HCT116 (cell line): ENCODE measurements around the gene NNT. TPM values are rescaled to one million over a fixed set of nuclear protein-coding genes. Genes with fewer than 3 reads are reported as not detected.

Experiments used
- ATAC-seq: fragments of 200-7000 bp; cut with Tn5 transposase; 2 replicates; pipeline ENCODE4 v1.9.1; 2020; ENCODE audit warnings: mild to moderate bottlenecking, moderate library complexity
- BruUV-seq: library from RNA; stranded (reverse); fragments of 400-500 nt; replicated peaks from 2 replicates; lab custom pipeline; 2021; lab: Mats Ljungman, UMichigan
- CTCF ChIA-PET: fragments of 300-600 bp; sonication (Branson Sonifier 250); formaldehyde crosslinking; loops from one replicate; lab custom pipeline; 2021; ENCODE audit warnings: antibody characterized with exemption; lab: Charles Lee
- POLR2A ChIA-PET: fragments of 300-600, 350-600 bp; sonication (Branson Sonifier 250); formaldehyde crosslinking; loops from one replicate; lab custom pipeline; 2021; ENCODE audit warnings: antibody characterized with exemption; lab: Charles Lee
- RAD21 ChIA-PET, 2 experiments: fragments of 300-600 bp; sonication (Branson Sonifier 250); formaldehyde crosslinking; loops; one replicate each; lab custom pipeline; 2023; ENCODE audit warnings: low total read pairs in 2 of 2; ENCODE audit not compliant: uncharacterized antibody in 2 of 2, unreplicated experiment in 2 of 2, low non-redundant PET in 1 of 2; lab: Charles Lee
- DNase-seq: peaks from one replicate; pipeline ENCODE4 v3.0.0-alpha.2; 2010; ENCODE audit warnings: low read depth, low spot score
- H2AFZ ChIP-seq: fragments of 200-600 bp; shearing (Covaris generic), sonication (generic); 2 replicates; pipeline ENCODE4 v1.6.1; 2017; ENCODE audit warnings: low read depth, mixed run types, mixed read lengths, antibody characterized with exemption, low read length; ENCODE audit not compliant: poor library complexity, severe bottlenecking
- H3K27ac ChIP-seq: 2 replicates; pipeline ENCODE4 v1.5.1; 2012; ENCODE audit warnings: low read depth, low read length
- H3K27me3 ChIP-seq: fragments of 200-600 bp; sonication (generic); 2 replicates; pipeline ENCODE4 v1.6.1; 2016; ENCODE audit warnings: mixed run types, low read length, mixed read lengths; ENCODE audit not compliant: insufficient read depth
- H3K36me3 ChIP-seq, 2 experiments: fragments of 200-500 bp in 1 of 2; fragments of 200-600 bp in 1 of 2; sonication (Bioruptor generic) in 1 of 2; sonication (generic) in 1 of 2; 2 replicates each; pipeline versions ENCODE4 v1.5.1 to v1.6.1; 2014 to 2016; ENCODE audit warnings: low read length in 2 of 2, inconsistent platforms in 1 of 2, mixed read lengths in 1 of 2, mixed run types in 1 of 2; ENCODE audit not compliant: insufficient read depth in 2 of 2, control insufficient read depth in 1 of 2
- H3K4me1 ChIP-seq, 2 experiments: fragments of 200-600 bp in 1 of 2; sonication (generic) in 1 of 2; 2 replicates each; pipeline versions ENCODE4 v1.5.1 to v1.6.1; 2012 to 2017; ENCODE audit warnings: low read length in 2 of 2, inconsistent platforms in 1 of 2, mild to moderate bottlenecking in 1 of 2, mixed read lengths in 1 of 2, mixed run types in 1 of 2, moderate library complexity in 1 of 2; ENCODE audit not compliant: insufficient read depth in 2 of 2, control insufficient read depth in 1 of 2
- H3K4me2 ChIP-seq: fragments of 200-600 bp; sonication (generic); 2 replicates; pipeline ENCODE4 v1.6.1; 2017; ENCODE audit warnings: mixed run types, low read length, mixed read lengths
- H3K4me3 ChIP-seq, 2 experiments: fragments of 200-600 bp in 1 of 2; sonication (generic) in 1 of 2; replicated peaks in 1 of 2; 2 replicates each; pipeline ENCODE4 v1.5.1; 2011 to 2016; ENCODE audit warnings: low read length in 2 of 2, control low read depth in 1 of 2, low read depth in 1 of 2, mild to moderate bottlenecking in 1 of 2, mixed read lengths in 1 of 2, mixed run types in 1 of 2
- H3K79me2 ChIP-seq: fragments of 200-600 bp; sonication (generic); 2 replicates; pipeline ENCODE4 v1.6.1; 2017; ENCODE audit warnings: mild to moderate bottlenecking, mixed run types, low read length, moderate library complexity, mixed read lengths; ENCODE audit not compliant: insufficient read depth
- H3K9ac ChIP-seq: fragments of 200-600 bp; sonication (generic); 2 replicates; pipeline ENCODE4 v1.6.1; 2016; ENCODE audit warnings: low read length, mixed read lengths
- H3K9me2 ChIP-seq: fragments of 200-600 bp; sonication (generic), shearing (Covaris generic); 2 replicates; pipeline ENCODE4 v1.6.1; 2017; ENCODE audit warnings: mixed run types, mild to moderate bottlenecking, moderate library complexity; ENCODE audit not compliant: insufficient read depth
- H3K9me3 ChIP-seq, 2 experiments: fragments of 200-500 bp in 1 of 2; fragments of 200-600 bp in 1 of 2; sonication (Bioruptor generic) in 1 of 2; sonication (generic) in 1 of 2; 2 replicates each; pipeline ENCODE4 v1.6.1; 2014 to 2017; ENCODE audit warnings: low read length in 2 of 2, mixed read lengths in 2 of 2, inconsistent platforms in 1 of 2, low read depth in 1 of 2, mild to moderate bottlenecking in 1 of 2, mixed run types in 1 of 2, moderate library complexity in 1 of 2; ENCODE audit not compliant: control insufficient read depth in 1 of 2, insufficient read depth in 1 of 2
- H4K20me1 ChIP-seq: fragments of 200-600 bp; sonication (generic), shearing (Covaris generic); 2 replicates; pipeline ENCODE4 v1.6.1; 2017; ENCODE audit warnings: mixed run types, mild to moderate bottlenecking, moderate library complexity; ENCODE audit not compliant: insufficient read depth
- CEBPB ChIP-seq: IDR thresholded peaks from 2 replicates; pipeline ENCODE4 v1.6.1; 2012; ENCODE audit warnings: low read depth
- EGR1 ChIP-seq: IDR thresholded peaks from 2 replicates; pipeline ENCODE4 v1.6.1; 2012; ENCODE audit warnings: low read depth
- EZH2phosphoT487 ChIP-seq: fragments of 200-600 bp; IDR thresholded peaks from 2 replicates; pipeline ENCODE4 v1.6.1; 2018; ENCODE audit warnings: antibody characterized with exemption, borderline replicate concordance
- FOSL1 ChIP-seq: IDR thresholded peaks from 2 replicates; pipeline ENCODE4 v1.6.1; 2012; ENCODE audit warnings: low read depth
- POLR2A ChIP-seq: IDR thresholded peaks from 2 replicates; pipeline ENCODE4 v1.7.0; 2011; ENCODE audit warnings: borderline replicate concordance; ENCODE audit not compliant: insufficient read depth, insufficient read length; ENCODE audit errors: extremely low read depth
- POLR2AphosphoS5 ChIP-seq: IDR thresholded peaks from 2 replicates; pipeline ENCODE4 v1.6.1; 2011; ENCODE audit warnings: mild to moderate bottlenecking, low read depth, low read length, moderate library complexity
- SP1 ChIP-seq: IDR thresholded peaks from 2 replicates; pipeline ENCODE4 v1.6.1; 2012; ENCODE audit warnings: low read depth
- SRF ChIP-seq: IDR thresholded peaks from 2 replicates; pipeline ENCODE4 v1.6.1; 2012; ENCODE audit warnings: low read depth
- YY1 ChIP-seq: IDR thresholded peaks from 2 replicates; pipeline ENCODE4 v1.6.1; 2011; ENCODE audit warnings: low read length, low read depth, moderate library complexity, mild to moderate bottlenecking; ENCODE audit not compliant: insufficient replicate concordance; ENCODE audit errors: extremely low read depth
- ZFX ChIP-seq: fragments of 450-650 bp; IDR thresholded peaks from 2 replicates; pipeline ENCODE4 v1.6.1; 2017
- intact Hi-C: fragments of 100-400 bp; cut with micrococcal nuclease; formaldehyde crosslinking; loops from 2 replicates; pipeline ENCODE4 v1.10.0; 2022
- total RNA-seq: library from RNA; stranded (reverse); gene quantifications from one replicate; pipeline ENCODE4 v1.2.1, GENCODE V29; 2021; ENCODE audit not compliant: unreplicated experiment
- TF ChIP-seq, protein P1 (sequence below), 3 experiments: fragments of 200-600 bp in 1 of 3; sonication (generic) in 1 of 3; IDR thresholded peaks in 2 of 3; conservative IDR thresholded peaks in 1 of 3; 2 replicates each; pipeline ENCODE4 v1.5.1; 2012 to 2017; ENCODE audit warnings: low read depth in 2 of 3, low read length in 2 of 3, antibody characterized with exemption in 1 of 3, borderline replicate concordance in 1 of 3, control low read depth in 1 of 3, mild to moderate bottlenecking in 1 of 3, mixed read lengths in 1 of 3, mixed run types in 1 of 3, moderate library complexity in 1 of 3; ENCODE audit not compliant: insufficient read depth in 1 of 3
- TF ChIP-seq, protein P2 (sequence below): IDR thresholded peaks from 2 replicates; pipeline ENCODE4 v1.6.1; 2011; ENCODE audit warnings: mild to moderate bottlenecking, low read length, moderate library complexity; ENCODE audit not compliant: insufficient replicate concordance; ENCODE audit errors: extremely low read depth
- TF ChIP-seq, protein P3 (sequence below): IDR thresholded peaks from 2 replicates; pipeline ENCODE4 v1.6.1; 2012; ENCODE audit warnings: low read depth

Gene NNT
- total RNA-seq, 1 experiment from 2014 or later: 0.32 TPM

DNA sequence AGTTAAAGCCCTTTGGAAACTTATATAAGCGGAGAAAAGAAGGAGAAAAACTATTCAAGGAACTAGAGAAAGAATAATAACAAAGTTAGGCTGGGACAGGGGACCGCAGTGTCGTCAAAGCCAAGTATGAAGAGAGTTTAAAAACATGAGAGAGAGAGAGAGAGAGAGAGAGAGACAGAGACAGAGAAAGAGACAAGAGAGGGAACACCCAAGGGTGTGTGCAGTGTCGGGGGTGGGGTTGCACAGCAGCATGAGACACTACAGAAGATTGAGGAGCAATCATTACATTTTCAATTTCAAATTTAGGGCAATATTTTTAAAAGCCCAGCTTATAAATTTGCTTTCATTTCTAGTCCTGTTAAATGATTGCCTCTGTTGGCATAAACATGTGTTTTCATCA lies 74.3 kb downstream of the NNT start (continued):
- TF ChIP-seq SRF (no peak), FOSL1 (no peak), EZH2phosphoT487 (no peak), SP1 (no peak), POLR2A (no peak), POLR2AphosphoS5 (no peak)

DNA sequence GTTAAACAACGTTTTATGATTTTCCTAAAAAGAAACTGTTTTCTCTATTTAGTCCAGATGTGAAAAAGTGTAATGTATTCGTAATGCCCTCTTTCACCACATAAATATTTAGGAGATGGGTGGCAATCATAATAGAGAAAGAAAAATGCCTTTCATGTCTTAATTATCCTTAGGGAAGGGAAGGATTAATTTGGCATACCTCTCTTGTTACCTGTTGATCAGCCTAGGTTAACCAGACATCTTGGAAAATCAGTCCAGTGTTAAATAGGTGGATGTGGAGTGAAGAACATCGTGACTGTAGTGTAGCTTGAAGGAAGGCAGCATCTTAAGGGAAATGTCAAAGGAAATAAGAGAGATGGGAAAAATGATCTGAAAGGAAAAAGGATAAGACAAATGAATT lies 76.2 kb downstream of the NNT start:
- Histone ChIP-seq H3K9me3 (no peaks in the 10 kb centered on the region), H2AFZ (no peak overlapping the region), H3K9ac (no peak overlapping the region), H4K20me1 (no peaks in the 10 kb centered on the region), H3K4me2 (no peak overlapping the region), H3K36me3 (no peaks in the 10 kb centered on the region), H3K79me2 (no peaks in the 10 kb centered on the region), H3K4me3 (no peak overlapping the region), H3K4me1 (no peaks in the 10 kb centered on the region), H3K27ac (no peak overlapping the region), H3K9me2 (no peaks in the 10 kb centered on the region), H3K27me3 (no peaks in the 10 kb centered on the region)
- intact Hi-C loops: no loop called here
- BruUV-seq: no TSS peak
- TF ChIP-seq SRF: no peak
- TF ChIP-seq CEBPB: no peak
- no peak for TF ChIP-seq YY1
- no peak for TF ChIP-seq EGR1
- TF ChIP-seq, protein P1, sequence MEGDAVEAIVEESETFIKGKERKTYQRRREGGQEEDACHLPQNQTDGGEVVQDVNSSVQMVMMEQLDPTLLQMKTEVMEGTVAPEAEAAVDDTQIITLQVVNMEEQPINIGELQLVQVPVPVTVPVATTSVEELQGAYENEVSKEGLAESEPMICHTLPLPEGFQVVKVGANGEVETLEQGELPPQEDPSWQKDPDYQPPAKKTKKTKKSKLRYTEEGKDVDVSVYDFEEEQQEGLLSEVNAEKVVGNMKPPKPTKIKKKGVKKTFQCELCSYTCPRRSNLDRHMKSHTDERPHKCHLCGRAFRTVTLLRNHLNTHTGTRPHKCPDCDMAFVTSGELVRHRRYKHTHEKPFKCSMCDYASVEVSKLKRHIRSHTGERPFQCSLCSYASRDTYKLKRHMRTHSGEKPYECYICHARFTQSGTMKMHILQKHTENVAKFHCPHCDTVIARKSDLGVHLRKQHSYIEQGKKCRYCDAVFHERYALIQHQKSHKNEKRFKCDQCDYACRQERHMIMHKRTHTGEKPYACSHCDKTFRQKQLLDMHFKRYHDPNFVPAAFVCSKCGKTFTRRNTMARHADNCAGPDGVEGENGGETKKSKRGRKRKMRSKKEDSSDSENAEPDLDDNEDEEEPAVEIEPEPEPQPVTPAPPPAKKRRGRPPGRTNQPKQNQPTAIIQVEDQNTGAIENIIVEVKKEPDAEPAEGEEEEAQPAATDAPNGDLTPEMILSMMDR (IDR thresholded peaks at IDR 0.05 in 2 of 3, conservative IDR thresholded peaks at IDR 0.05 in 1 of 3; ENCODE audit: borderline replicate concordance in 1 of 3, insufficient read depth in 1 of 3, low read depth in 2 of 3, low read length in 2 of 3): no peak
- TF ChIP-seq, protein P2, sequence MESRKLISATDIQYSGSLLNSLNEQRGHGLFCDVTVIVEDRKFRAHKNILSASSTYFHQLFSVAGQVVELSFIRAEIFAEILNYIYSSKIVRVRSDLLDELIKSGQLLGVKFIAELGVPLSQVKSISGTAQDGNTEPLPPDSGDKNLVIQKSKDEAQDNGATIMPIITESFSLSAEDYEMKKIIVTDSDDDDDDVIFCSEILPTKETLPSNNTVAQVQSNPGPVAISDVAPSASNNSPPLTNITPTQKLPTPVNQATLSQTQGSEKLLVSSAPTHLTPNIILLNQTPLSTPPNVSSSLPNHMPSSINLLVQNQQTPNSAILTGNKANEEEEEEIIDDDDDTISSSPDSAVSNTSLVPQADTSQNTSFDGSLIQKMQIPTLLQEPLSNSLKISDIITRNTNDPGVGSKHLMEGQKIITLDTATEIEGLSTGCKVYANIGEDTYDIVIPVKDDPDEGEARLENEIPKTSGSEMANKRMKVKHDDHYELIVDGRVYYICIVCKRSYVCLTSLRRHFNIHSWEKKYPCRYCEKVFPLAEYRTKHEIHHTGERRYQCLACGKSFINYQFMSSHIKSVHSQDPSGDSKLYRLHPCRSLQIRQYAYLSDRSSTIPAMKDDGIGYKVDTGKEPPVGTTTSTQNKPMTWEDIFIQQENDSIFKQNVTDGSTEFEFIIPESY: no peak
- TF ChIP-seq, protein P3, sequence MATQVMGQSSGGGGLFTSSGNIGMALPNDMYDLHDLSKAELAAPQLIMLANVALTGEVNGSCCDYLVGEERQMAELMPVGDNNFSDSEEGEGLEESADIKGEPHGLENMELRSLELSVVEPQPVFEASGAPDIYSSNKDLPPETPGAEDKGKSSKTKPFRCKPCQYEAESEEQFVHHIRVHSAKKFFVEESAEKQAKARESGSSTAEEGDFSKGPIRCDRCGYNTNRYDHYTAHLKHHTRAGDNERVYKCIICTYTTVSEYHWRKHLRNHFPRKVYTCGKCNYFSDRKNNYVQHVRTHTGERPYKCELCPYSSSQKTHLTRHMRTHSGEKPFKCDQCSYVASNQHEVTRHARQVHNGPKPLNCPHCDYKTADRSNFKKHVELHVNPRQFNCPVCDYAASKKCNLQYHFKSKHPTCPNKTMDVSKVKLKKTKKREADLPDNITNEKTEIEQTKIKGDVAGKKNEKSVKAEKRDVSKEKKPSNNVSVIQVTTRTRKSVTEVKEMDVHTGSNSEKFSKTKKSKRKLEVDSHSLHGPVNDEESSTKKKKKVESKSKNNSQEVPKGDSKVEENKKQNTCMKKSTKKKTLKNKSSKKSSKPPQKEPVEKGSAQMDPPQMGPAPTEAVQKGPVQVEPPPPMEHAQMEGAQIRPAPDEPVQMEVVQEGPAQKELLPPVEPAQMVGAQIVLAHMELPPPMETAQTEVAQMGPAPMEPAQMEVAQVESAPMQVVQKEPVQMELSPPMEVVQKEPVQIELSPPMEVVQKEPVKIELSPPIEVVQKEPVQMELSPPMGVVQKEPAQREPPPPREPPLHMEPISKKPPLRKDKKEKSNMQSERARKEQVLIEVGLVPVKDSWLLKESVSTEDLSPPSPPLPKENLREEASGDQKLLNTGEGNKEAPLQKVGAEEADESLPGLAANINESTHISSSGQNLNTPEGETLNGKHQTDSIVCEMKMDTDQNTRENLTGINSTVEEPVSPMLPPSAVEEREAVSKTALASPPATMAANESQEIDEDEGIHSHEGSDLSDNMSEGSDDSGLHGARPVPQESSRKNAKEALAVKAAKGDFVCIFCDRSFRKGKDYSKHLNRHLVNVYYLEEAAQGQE: no peak
- no peak for TF ChIP-seq ZFX
- POLR2A ChIA-PET: no interaction called here
- ATAC-seq (no peak), DNase-seq (no peak)
- CTCF ChIA-PET: no interaction called here
- RAD21 ChIA-PET: no interaction called here
